ENCODE measurements around the gene HOXD11.

DNA sequence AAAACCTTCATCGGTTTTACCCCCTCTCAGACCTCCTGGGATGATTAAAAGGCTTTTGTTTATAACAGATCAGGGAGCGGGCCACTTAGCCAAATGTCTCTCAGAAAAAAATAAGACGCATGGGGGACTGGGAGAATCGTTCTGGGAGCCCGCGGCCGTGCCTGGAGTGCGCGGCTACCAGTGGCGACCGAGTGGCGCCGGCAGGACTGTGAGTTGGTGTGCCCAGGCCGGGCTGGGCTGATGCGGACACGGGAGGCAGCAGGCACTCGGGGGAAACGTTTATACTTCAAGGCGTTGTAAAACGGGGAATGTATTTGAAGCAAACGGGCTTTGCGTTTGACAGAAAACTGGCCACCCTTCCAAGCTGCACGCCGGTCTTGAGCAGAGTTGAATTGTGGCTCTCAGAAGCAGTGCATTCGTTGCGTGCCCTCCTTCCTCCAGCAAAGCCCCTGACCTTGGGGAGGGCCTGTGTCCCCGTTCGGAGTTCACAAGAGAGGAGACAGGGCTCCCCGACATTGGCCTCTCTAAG, 4.8 kb downstream of the HOXD11 start:
- TF ChIP-seq, protein P1, sequence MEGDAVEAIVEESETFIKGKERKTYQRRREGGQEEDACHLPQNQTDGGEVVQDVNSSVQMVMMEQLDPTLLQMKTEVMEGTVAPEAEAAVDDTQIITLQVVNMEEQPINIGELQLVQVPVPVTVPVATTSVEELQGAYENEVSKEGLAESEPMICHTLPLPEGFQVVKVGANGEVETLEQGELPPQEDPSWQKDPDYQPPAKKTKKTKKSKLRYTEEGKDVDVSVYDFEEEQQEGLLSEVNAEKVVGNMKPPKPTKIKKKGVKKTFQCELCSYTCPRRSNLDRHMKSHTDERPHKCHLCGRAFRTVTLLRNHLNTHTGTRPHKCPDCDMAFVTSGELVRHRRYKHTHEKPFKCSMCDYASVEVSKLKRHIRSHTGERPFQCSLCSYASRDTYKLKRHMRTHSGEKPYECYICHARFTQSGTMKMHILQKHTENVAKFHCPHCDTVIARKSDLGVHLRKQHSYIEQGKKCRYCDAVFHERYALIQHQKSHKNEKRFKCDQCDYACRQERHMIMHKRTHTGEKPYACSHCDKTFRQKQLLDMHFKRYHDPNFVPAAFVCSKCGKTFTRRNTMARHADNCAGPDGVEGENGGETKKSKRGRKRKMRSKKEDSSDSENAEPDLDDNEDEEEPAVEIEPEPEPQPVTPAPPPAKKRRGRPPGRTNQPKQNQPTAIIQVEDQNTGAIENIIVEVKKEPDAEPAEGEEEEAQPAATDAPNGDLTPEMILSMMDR (conservative IDR thresholded peaks at IDR 0.05; ENCODE audit: low read length) = no peak
- no peak for TF ChIP-seq EZH2phosphoT487 (IDR thresholded peaks at IDR 0.05; ENCODE audit: borderline replicate concordance, low read depth, low read length)
